ENCODE data around the gene IL1RAP.

Gene IL1RAP

GRCh38 chr3:190694335-190695001 lies 180.6 kb downstream of the IL1RAP start:
- Histone ChIP-seq H3K4me3 (no peak overlapping the region), H3K27ac (no peak overlapping the region)
- TF ChIP-seq CTCF (IDR thresholded peaks at IDR 0.05) = no peak
- no peak for DNase-seq (ENCODE audit: low spot score)

GRCh38 chr3:190695225-190695624 lies 181.3 kb downstream of the IL1RAP start:
- no peak for DNase-seq (ENCODE audit: low spot score)
- TF ChIP-seq CTCF (IDR thresholded peaks at IDR 0.05) = no peak

GRCh38 chr3:190695994-190696393 lies 182.1 kb downstream of the IL1RAP start:
- DNase-seq (ENCODE audit: low spot score) = no peak
- Histone ChIP-seq H3K4me3 (no peak overlapping the region), H3K27ac (no peak overlapping the region)
- no peak for TF ChIP-seq CTCF (IDR thresholded peaks at IDR 0.05)

More at GRCh38 chr3:190695225-190695624, 181.3 kb downstream of the IL1RAP start:
- no peak overlapping the region for H3K27ac ChIP-seq
- no peak overlapping the region for H3K4me3 ChIP-seq

- DNase-seq (ENCODE audit: low spot score) = no peak
- Histone ChIP-seq H3K27ac (no peak overlapping the region), H3K4me3 (no peak overlapping the region)
- TF ChIP-seq CTCF (IDR thresholded peaks at IDR 0.05) = no peak
Observed at GRCh38 chr3:190696777-190697501, 183.1 kb downstream of the IL1RAP start.

GRCh38 chr3:190697502-190697830 lies 183.6 kb downstream of the IL1RAP start:
- DNase-seq (ENCODE audit: low spot score) = no peak
- peak; percentile 16 for TF ChIP-seq CTCF (IDR thresholded peaks at IDR 0.05)
- Histone ChIP-seq H3K27ac (no peak overlapping the region), H3K4me3 (no peak overlapping the region)

GRCh38 chr3:190697901-190698300 lies 184.0 kb downstream of the IL1RAP start:
- no peak for DNase-seq (ENCODE audit: low spot score)
- no peak for TF ChIP-seq CTCF (IDR thresholded peaks at IDR 0.05)
- Histone ChIP-seq H3K4me3 (no peak overlapping the region), H3K27ac (no peak overlapping the region)

- no peak for TF ChIP-seq CTCF (IDR thresholded peaks at IDR 0.05)
- Histone ChIP-seq H3K4me3 (no peak overlapping the region), H3K27ac (no peak overlapping the region)
- DNase-seq (ENCODE audit: low spot score) = no peak
Observed at GRCh38 chr3:190699776-190700175, 185.9 kb downstream of the IL1RAP start.
